ENCODE data around the gene ALDH3A2.
"Not testable (repeated sequence)": the region's sequence is repeated elsewhere in the genome, so short reads cannot be mapped to it uniquely, and the experiment has no call there.

ALDH3A2 gene

DNA sequence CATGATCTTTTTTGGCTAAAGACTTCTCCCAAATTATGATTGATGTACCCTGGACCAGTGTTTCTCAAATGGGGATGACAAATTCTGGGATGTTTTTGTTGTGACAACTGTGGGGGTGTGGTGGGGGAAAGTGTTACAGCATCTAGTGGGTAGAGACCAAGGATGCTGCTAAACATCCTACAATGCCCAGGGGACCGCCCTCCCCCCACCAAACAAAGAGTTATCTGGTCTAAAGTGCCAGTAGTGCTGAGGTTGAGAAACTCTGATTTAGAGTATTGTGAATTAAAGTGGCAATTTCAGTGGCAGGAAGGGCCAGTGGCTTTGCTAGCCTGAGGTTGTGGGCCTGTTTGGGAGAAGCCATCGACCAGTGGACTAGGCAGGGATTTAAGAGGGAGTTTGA is 34.6 kb downstream of the ALDH3A2 start:
- DNase-seq, result no peak

- DNase-seq, result not testable (repeated sequence)
Measured at GRCh38 chr17:19684909-19685580, 36.5 kb downstream of the ALDH3A2 start.

DNA sequence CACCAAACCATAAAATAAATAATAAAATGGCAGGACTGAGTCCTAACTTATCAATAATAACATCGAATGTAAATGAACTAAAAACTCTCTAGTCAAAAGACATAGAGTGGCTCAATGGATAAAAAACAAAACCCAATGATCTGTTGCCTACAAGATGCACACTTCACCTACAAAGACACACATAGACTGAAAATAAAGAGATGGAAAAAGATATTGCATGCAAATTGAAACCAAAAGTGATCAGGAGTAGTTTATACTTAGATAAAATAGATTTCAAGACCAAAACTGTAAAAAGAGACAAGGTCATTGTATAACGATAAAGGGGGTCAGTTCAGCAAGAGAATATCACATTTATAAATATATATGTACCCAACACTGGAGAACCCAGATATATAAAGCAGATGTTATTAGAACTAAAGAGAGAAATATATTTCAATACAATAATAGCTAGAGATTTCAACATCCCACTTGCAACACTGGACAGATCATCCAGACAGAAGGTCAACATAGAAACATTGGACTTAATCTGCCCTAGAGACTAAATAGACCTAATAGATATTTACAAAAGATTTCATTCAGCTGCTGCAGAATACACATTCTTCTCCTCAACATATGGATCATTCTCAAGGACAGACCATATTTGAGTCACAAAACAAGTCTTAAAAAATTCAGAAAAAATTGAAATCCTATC is 38.0 kb downstream of the ALDH3A2 start:
- DNase-seq, result no peak

DNA sequence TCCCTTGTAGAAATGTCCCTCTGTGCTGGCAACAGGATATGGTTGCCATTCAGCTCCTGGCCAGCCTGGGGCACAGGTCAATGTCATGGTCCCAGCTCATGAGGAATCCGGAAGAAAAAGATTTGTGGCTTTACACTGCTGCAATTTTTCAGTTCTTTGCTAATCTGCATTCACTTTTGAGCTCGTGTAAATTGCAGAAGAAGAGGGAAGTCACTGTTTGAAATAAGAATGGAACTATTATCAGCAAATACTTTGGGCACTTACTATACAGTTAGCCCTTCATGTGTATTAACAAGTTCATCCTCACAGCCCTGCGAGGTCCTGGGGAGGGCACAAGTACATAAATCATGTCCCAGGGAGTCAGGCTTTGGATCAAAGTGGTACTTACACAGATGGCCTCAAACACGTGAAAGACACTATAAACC is 53.7 kb downstream of the ALDH3A2 start:
- DNase-seq, result no peak

GRCh38 chr17:19703106-19703827 is 54.7 kb downstream of the ALDH3A2 start:
- DNase-seq, result no peak

DNA sequence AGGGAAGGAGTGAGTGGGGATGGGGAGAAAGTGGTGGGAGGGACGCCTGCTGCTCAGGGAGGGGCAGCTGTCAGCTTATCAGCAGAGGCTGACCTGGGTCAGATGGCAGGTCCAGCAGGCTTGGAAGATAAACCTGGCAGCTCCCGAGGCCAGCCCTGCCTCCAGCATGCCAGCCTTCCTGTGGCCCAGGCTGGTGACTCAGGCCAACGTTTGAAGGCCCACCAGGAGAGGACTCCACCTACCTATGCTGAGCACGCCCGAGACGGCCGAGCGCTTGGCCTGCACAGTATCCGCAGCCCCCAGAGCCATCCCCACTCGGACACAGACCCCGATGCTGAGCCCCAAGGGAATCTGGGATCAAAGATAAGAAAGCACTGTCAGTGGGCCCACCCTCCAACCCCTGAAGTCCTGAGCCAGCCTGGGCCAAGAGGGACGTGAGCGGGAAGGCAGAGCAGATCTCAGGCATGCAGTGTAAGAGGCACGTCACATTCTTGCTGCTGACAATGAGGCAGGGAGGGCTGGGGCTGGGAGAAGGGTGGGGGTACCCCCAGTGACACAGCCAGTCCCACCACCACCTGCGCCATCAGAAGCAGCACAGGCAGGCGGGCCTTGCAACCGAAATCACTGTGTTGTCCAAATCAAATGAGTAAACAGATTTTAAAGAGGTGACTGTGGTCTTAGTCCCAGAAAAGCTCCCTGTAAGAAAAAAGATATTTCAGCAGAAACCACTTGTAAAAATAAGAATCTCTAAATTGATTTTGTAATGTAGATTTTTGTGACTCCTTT is 55.5 kb downstream of the ALDH3A2 start:
- no peak for DNase-seq

DNA sequence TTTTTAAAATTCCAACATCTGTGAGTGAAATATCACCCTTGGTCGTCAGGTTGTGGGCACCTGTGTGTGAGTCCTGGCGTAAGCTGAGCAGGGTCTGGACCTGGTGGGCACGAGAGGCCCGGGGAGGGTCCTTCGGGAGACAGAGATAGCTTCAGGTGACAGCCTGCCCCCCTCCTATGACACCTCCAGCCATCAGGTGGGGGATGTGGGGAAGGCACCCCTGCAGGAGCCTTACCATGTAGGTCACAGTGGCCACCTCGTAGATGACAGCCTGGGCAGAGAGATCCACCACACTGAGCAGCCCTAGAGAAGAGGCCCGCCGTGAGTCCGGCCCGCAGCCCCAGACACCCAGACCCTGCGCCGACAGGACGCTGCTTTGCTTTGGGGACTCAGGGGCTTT is 56.6 kb downstream of the ALDH3A2 start:
- DNase-seq, result no peak

GRCh38 chr17:19705771-19706770 is 57.5 kb downstream of the ALDH3A2 start:
- DNase-seq, result no peak

GRCh38 chr17:19706791-19707727 is 58.5 kb downstream of the ALDH3A2 start:
- no peak for DNase-seq

DNA sequence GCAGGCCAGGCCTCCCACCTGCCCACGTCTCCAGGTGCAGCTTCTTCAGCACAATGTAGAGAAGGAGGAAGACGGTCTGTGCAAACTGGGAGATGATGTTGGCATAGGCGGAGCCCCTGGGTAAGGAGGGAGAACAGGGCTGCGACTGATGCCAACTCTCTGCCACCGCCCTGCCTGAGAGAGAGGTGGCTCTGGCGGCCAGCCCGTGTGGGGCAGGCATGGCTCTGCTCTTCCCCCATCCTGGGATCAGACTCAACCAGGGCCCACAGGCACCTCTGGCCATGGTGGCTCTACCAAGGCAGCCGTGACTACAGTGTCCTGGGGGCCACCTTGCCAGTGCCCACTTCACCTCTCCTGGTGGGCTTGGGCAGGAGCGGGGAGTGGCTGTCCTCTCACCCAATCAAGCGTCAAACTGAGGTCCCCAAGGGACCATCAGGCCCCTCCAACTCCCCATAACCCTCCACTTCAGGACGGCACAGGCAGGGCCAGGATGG is 59.2 kb downstream of the ALDH3A2 start:
- no peak for DNase-seq

DNA sequence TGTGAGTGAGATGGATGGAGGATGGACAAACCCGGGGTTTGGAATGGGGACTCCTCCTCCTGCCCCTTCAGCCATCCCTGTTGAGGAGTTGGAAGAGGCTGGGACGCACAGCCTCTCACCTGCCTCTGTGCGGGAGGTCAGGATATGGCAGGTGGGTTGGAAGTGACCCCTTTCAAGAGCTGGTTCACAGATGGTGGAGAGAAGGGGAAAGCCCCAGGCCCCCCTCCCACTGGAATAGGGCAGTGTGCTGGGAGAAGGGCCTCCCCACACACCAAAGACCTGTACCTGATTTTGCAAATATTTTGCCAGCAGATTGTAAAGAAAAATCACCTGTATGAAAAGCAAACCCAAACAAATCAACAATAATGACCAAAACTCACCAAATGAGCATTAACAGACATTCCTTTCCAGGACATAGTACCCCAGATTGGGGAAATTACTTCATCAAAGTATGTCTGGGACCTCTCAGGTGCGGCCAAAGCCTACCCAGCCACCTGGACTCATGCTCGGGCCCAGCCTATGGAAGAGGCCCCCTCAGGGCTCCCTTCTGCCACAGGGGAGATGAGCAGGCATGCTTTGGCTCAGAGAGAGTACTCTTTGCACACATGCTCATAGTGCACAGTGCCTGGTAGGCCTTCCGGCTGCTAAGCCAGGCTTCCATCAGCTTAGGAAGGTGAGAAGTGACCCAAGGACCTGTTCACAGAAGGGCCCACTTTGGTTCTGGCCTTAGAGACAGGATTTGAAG is 60.1 kb downstream of the ALDH3A2 start:
- DNase-seq, result no peak

- no peak for DNase-seq
Measured at GRCh38 chr17:19709841-19710240, 61.3 kb downstream of the ALDH3A2 start.

GRCh38 chr17:19712436-19713004 is 64.0 kb downstream of the ALDH3A2 start:
- no peak for DNase-seq

GRCh38 chr17:19713462-19713861 is 64.9 kb downstream of the ALDH3A2 start:
- no peak for DNase-seq

DNA sequence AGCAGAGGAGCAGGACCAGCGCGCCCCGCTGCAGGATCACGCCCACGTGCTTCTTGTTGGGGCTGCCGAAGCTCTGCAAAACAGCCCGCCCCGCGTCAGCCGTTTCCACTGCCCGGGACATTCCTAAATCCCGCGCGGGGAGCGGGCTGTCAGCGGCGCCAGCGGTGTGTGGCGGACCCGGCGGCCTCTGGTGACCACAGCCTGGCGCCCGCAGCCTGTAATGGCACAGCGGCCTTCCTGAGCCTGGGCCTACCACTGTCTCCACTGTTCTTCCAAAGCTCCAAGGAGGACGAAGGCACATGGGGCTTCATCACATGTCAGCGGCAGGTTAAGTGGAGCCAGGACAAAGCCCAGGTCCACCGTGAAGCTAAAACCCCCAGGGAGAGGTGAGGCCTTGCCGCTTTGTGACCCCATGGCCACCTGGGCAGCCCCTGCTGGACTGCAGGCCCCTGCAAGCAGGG is 65.4 kb downstream of the ALDH3A2 start:
- DNase-seq, result no peak

DNA sequence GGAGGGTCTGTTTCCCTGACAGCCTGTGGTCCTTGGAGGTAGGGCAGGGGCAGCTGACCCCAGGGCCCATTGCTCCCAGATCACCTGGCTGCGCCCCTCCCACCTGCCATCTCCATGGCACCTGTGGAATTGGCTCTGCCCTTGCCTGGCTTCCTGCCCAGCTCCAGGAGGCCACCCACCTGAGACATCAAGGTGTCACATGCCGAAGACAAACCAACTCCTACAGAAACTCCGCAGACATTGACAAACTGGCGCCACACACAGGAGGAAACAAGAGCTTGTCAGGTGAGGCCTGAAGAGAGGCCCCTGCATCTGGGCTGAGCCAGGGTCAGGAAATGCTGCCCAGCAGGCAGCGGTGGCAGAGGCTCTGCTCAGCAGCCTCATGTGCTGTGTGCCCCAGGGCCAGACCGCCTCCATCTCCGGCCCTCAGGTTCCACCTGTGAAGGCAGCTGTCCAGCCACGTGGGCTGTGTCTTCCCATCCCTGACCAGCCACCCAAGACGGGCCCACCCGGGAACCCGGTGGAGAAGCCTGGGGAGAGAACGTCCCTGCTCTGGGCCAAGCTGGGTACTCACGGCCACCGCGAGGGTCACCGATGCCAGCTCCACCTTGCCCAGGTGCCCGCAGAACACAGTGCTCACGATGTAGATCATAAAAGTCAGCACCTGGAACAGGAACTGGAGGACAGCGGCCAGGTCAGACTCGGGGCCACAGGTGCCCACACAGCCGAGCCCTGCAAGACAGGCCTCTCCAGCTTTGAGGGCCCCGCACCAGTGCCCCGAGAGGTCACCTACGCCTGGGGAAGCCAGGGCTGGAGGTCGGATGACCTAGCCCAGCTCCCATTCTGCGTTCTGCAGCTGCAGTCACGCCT is 66.2 kb downstream of the ALDH3A2 start:
- DNase-seq, result no peak

- no peak for DNase-seq
Measured at GRCh38 chr17:19716108-19717030, 67.8 kb downstream of the ALDH3A2 start, which contains the start of gene SLC47A2. Gene SLC47A2 (minus strand): TSS chr17:19716584. CDS start chr17:19716555, 29 bp downstream.
